HL-60 (cell line): ENCODE results near the gene NXPH2.
"Not testable (repeated sequence)": the region's sequence is repeated elsewhere in the genome, so short reads cannot be mapped to it uniquely, and the experiment has no call there.

Source experiments
- DNase-seq, 2 experiments: peaks; one replicate each; pipeline ENCODE4 v3.0.0-alpha.2; 2010 to 2020; ENCODE audit warnings: low read depth in 1 of 2, low spot score in 1 of 2
- H3K27ac ChIP-seq: fragments of 250-450 bp; sonication (Bioruptor Pico); replicated peaks from 2 replicates; pipeline ENCODE4 v1.5.1; 2020; ENCODE audit warnings: mild to moderate bottlenecking, moderate library complexity
- H3K27me3 ChIP-seq: fragments of 250-450 bp; sonication (Bioruptor Pico); 2 replicates; pipeline ENCODE4 v1.5.1; 2021; ENCODE audit warnings: mild to moderate bottlenecking, moderate library complexity; ENCODE audit not compliant: insufficient read depth, poor library complexity, severe bottlenecking
- H3K4me3 ChIP-seq: replicated peaks from 2 replicates; pipeline ENCODE4 v1.5.1; 2011; ENCODE audit warnings: mild to moderate bottlenecking, control low read depth, low read length; ENCODE audit not compliant: insufficient read depth
- GABPA ChIP-seq: IDR thresholded peaks from 2 replicates; pipeline ENCODE4 v1.6.1; 2012; ENCODE audit warnings: low read depth
- POLR2AphosphoS5 ChIP-seq: IDR thresholded peaks from 2 replicates; pipeline ENCODE4 v1.6.1; 2012; ENCODE audit warnings: low read depth
- REST ChIP-seq: IDR thresholded peaks from 2 replicates; pipeline ENCODE4 v1.6.1; 2012; ENCODE audit warnings: low read depth; ENCODE audit not compliant: insufficient replicate concordance
- SPI1 ChIP-seq: IDR thresholded peaks from 2 replicates; pipeline ENCODE4 v1.6.1; 2012; ENCODE audit warnings: low read depth, mild to moderate bottlenecking, borderline replicate concordance
- TF ChIP-seq, protein P1 (sequence below): IDR thresholded peaks from one replicate; pipeline ENCODE4 v1.5.1; 2011; ENCODE audit warnings: low read length, control low read depth, inconsistent platforms; ENCODE audit not compliant: insufficient read depth

NXPH2 gene

DNA sequence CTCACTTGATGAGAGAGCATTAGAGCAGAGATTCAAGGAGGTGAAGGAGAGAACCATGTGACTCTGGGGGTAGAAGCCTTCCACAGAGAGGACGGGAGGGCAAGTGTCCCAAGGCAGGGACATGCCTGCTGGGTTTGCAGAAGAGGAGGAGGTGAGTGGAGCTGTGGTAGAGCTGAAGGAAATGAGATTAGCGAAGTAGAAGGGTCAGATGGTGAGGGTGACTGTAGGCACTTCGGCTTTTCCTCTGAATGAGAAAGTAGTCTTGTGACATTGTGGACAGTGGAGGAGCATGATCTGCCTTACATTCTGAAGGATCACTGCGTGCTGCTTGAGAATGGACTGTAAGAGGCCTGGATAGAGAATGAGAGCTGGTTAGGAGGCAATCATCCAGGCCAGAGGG lies 126.0 kb downstream of the NXPH2 start:
- no peak overlapping the region for H3K4me3 ChIP-seq
- H3K27ac ChIP-seq: no peak overlapping the region
- no peak for DNase-seq
- TF ChIP-seq GABPA: no peak
- TF ChIP-seq, protein P1, sequence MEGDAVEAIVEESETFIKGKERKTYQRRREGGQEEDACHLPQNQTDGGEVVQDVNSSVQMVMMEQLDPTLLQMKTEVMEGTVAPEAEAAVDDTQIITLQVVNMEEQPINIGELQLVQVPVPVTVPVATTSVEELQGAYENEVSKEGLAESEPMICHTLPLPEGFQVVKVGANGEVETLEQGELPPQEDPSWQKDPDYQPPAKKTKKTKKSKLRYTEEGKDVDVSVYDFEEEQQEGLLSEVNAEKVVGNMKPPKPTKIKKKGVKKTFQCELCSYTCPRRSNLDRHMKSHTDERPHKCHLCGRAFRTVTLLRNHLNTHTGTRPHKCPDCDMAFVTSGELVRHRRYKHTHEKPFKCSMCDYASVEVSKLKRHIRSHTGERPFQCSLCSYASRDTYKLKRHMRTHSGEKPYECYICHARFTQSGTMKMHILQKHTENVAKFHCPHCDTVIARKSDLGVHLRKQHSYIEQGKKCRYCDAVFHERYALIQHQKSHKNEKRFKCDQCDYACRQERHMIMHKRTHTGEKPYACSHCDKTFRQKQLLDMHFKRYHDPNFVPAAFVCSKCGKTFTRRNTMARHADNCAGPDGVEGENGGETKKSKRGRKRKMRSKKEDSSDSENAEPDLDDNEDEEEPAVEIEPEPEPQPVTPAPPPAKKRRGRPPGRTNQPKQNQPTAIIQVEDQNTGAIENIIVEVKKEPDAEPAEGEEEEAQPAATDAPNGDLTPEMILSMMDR: no peak
- no peaks in the 10 kb centered on the region for H3K27me3 ChIP-seq

DNA sequence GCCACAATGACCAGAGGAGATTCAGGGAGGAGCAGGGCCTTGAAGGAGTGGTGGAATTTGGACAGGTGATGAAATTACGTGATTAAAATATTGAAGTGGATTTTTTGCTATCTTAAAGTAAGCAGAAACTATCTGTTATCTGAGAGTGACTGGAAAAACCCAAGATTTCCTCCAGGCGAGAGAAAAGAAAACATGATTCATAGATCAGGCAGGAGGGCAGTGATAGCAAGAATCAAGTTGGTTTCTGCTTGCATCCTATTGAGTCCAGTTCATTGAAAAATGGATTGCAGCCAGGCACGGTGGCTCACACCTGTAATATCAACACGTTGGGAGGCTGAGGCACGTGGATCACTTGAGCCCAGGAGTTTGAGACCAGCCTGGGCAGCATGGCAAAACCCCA lies 127.8 kb downstream of the NXPH2 start:
- Histone ChIP-seq H3K4me3 (no peak overlapping the region), H3K27me3 (no peaks in the 10 kb centered on the region), H3K27ac (no peak overlapping the region)
- TF ChIP-seq POLR2AphosphoS5 (no peak), GABPA (no peak), SPI1 (no peak), REST (no peak)
- TF ChIP-seq, protein P1: no peak
- no peak for DNase-seq

DNA sequence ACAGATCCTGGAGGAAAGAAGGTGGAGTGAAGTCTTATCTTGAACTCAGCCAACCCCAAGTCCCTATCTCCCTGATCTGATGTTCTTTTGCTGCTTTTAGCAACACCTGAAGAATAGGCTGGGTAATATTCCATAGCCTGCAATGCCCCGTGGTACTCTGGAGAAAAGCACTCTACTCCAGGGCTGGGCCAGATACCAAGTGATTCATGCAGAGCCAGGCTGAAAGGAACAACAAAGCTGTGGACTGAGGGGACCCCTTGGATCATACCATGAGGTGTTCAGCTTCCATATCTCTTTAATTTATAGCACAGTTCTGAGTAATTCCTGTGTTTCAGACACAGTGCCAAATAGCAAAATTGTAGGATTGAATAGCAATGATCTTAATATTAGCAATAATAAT lies 130.6 kb downstream of the NXPH2 start:
- no peak overlapping the region for H3K4me3 ChIP-seq
- H3K27ac ChIP-seq: no peak overlapping the region
- TF ChIP-seq POLR2AphosphoS5 (no peak), REST (no peak), SPI1 (no peak), GABPA (no peak)
- TF ChIP-seq, protein P1: no peak
- DNase-seq: no peak
- H3K27me3 ChIP-seq: no peaks in the 10 kb centered on the region

- TF ChIP-seq POLR2AphosphoS5 (no peak), REST (no peak), GABPA (no peak), SPI1 (no peak)
- TF ChIP-seq, protein P1: no peak
- H3K27me3 ChIP-seq: no peaks in the 10 kb centered on the region
- DNase-seq: no peak
- H3K27ac ChIP-seq: no peak overlapping the region
- no peak overlapping the region for H3K4me3 ChIP-seq
Measured at GRCh38 chr2:138648606-138649005, 131.6 kb downstream of the NXPH2 start.

DNA sequence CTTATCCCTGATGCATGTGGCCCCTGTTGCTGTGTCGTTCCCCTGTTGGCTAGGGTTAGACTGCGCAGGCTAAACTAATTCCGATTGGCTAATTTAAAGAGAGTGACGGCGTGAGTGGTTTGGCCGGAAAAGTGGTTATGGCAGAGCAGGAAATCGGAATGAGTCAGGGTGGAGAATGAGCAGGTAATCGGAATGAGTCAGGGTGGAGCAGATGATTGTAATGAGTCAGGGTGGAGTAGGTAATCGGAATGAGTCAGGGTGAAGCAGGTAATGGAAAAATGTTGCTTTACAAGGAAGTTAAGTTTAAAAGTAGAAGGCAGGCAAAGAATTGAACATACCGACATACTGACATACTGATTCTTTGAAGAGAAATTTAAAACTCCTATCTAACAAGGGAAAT lies 135.4 kb downstream of the NXPH2 start:
- not testable (repeated sequence) for DNase-seq, H3K27ac ChIP-seq, H3K4me3 ChIP-seq, H3K27me3 ChIP-seq
